GM19025 (cell line): ENCODE results near the gene PBX1.

ENCODE experiments used
- ATAC-seq: cut with Tn5 transposase; IDR thresholded peaks from one replicate; pipeline ENCODE4 v1.9.1; 2021; ENCODE audit warnings: mild to moderate bottlenecking, low read depth, moderate library complexity; ENCODE audit not compliant: unreplicated experiment

Gene PBX1

DNA sequence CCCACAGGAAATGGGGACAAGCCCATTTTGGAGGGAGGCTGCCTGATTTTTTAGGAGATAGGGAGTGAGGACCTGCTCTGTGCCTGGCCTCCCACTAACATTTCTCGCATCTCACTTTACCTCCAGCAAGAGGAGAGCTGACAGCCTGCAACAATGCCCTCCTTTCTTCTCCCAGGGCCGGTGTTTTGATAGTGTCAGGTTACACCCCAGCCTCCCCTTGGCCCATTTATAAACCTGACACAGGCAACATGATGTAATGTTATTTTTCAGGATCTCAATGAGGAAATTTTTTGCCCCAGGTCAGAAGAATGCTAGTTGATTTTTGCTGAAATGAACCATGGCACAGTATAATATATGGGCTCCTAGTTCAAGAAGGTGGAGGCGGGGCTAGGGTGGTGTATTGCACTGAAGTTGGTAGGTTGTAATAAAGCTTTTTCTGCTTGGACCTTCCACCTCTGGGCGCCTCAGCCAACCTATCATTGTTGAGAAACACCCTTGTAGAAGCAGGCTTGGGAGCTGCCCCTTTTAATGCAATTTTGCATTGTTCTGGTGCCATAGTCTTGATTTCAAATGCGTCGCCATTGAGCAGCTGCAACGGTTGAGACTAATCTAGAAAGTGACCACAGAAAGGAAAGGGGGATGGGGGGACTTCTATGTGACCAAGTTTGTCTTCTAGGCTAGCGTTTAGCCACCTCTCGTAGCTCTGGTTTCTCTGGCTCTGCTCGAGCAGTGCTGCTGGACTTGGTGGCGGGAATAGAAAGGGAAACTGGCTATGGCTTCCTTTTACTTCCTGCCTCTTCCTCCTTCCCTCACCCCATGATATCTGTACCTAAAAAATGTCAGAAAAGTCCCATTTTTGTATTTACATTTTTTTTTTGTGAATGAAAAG is 53.0 kb downstream of the PBX1 start:
- ATAC-seq, result no peak

DNA sequence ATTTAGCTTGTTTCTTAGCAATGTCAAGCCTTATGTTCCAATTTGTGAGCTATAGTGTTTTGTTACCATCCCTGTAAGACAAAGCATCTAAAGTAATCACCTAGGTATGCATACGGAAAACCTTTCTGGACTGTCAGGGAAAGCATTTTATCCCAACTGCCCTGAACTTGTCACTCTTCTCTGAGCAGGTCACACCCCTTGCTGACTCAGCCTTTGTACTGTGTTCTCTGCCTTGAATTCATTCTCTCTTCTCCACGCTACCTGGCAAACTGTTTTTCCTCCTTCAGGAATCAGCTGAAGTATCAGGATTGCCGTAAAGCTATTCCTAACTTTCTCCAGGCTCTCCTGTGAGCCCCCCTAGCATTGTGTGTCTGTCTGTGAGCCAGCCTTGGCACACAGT is 54.2 kb downstream of the PBX1 start:
- no peak for ATAC-seq

DNA sequence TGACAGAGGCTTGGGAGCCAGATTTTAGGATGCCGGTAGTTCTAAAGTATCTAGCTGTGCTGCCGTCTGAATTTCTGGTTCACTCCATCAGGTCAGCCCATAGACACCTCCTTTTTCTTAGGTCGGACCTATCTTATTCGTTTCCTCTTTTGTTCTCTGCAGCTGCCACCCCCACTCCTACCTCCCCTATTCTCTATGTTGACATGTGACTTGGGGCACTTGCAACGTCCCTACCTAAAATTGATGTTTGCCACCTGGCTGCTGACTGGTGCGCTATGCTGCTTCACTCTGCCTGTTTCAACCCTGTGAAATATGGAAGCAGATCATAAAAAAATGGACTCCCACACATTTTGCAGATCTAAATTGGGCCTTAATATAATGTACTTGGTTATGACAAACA is 55.3 kb downstream of the PBX1 start:
- ATAC-seq, result no peak

DNA sequence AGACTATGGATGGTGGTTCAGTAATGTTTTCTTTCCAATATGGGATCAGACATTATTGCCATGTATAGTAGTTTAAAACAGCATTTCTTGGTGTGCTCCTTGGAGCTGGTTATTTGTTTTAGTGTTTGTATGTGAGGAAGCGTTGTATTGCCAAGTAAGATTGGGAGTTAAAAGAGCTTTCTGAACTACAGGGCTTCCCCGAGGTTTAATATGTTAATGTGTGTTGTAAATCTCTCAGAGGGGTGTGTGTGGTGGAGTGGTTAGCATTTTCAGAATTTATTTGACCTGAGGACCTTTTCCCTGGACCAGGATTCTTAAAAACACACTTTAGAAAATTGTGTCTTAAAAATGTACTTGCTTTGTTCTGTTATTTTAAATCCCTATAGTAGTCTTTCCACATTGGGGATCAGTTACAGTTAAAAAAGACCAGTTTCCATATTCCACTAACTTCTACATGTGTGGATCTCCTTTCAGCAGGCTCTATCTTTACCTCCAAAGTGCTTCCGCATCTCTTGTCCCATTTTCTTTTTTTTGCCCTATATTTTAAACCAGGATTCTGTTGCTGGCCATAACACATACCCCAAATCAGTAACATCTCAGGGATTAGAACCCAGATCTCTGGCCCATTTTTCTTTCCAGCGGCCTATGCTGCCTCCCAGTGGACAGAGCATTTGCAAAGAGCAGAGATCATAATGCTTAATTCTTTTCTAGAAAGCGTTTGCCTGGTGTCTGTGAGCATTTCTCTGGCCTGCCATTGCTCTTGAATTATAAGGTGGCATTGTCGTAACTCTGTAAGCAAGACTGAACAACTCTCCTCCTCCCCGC is 58.6 kb downstream of the PBX1 start:
- ATAC-seq, result no peak

DNA sequence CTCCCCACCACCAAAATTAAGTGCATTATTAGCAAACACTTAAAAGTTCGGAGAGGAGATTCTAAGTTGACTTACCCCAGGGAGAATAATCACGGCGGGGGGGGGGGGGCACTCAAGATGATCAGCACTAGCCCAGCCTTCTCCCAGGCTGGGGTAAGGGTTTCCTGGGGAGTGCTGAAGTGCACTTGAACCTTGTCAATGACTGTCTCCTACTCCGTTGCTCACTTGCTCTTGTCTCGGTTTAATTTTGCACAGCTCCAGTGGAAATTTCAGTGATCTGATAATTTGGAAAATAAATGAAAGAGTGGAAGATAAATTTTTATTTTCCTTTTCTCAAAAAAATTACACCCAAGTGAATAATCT is 59.2 kb downstream of the PBX1 start:
- no peak for ATAC-seq

DNA sequence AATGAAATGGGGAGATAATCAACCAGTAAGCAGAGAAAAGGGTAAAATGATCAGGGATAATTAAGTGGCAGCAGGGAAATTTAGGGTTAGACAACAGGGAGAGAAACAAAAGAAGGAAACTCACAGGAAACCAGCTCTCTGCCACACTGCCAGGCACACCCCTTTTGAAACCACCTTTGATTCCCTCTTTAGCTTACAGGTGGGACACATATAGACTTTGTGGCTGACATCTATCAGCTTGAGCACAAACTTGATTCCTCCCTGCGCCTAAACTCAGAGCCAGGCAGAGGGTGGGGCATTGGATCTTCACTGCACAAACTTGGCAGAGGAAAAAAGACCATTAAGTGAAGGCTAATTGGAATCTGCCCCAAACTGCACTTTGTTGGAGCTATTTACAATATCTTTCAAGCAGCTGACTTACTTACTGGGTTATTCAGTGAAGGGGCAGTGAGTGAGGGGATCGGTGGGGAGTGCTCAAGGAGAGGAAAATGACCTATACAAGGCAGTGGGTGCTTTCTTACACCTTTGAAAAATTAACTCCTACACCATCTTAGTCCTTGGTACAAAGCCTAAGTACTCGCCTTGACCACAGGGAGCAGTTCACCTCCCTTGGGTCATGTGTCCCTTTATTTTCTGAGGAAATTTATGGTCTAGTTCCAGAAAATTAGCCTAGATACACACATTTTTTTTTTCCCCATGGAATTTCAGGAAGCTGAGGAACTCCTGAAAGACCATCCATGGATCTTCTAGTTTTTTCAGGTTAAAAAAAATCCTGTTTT is 60.2 kb downstream of the PBX1 start:
- ATAC-seq, result no peak

DNA sequence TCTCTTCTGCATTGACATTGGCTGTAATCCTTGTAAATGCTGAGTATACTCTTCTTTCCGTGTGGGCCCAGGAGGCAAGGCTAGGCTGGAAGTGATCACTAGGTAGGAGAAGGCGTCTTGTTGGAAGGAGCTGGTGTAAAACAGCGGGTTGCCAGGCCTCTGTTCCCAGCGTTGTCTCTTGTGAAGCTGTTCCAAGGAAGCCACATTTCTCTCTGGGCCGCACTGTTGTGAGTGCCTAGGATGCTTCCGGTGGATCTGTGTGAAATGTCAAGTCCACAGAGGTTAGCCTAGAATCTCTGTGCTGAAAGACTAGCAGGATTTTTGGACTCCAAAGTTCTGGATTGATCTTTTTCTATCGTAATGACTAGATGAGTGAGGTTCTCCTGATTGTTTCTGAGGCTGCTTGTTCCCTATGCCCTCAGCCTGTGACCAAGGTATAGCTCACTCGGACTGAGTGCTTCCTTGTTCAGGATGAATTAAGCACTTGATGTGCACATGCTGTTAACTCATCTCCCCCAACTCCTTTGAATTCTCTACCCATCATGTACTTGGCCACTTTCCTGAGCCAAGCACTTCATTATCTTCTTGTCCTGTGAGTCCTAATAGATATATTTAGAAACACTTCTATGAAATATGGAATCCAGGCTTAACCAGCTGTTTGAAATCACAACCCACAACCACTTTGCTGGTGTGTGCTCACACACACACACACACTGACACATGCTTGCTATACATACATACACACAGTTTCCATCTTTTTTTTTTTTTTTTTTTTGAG is 63.3 kb downstream of the PBX1 start:
- no peak for ATAC-seq

DNA sequence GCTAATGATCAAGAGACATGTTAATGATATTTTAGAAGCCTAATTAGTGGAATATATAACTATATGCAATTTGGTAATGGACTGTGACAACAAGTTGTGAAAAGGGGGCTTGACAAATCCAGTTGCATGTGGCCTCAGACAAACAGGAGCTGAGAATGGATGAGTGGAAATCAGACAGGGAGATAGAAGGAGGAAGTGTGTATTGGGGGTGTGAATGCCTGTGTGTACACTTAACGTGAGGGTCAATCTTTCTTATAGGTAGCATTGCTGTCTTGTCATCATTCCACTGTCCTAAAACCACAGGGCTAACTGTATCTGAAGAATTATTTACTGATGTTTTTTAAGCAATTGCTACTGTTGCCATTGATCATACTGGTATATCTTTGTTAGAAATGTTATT is 64.8 kb downstream of the PBX1 start:
- no peak for ATAC-seq

DNA sequence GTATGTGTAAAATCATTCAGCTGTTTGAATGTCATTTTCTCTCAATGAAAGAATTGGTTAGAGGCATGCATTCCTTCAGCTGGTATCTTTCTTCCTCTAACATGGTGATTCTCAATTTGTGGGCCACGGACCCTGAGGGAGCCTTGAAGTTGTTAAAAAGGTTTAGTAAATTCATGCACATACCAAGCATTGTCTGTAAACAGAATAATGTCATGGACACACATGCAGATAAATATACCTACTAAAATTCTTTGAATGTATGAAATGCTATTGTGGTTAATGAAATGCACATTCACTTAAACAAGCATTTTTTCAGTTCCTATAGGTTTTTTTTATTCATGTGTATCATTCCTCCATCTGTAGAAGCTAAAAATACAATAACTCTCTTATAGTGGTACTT is 65.4 kb downstream of the PBX1 start:
- ATAC-seq, result no peak

DNA sequence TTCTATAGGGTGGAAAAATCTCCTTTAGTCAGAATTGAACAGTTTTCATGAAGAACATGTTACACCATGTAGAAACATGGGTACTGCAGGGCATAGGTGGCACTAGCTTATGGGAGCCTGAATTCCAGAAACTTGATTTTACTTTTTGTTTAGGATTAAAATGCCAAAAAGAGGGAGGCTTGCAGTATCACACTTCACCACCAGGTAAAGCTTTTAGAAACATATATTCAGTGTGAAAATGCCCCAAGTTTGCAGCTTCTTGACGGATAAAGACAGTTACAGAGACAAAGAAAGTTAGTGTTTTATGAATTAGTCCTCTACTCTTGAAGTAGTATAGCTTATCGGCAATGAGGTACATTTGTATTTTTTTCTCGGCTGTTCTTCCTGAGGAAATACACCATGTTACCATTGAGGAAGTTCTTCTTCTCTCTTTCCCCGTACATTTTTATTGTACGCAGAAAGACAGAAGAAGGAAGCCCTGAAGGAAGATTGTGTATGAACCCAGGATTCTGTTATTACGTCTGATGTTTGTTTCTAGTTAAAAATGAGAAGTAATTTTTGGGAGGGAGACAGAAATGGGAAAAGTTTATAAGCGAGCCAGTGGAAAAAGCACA is 66.1 kb downstream of the PBX1 start:
- no peak for ATAC-seq

DNA sequence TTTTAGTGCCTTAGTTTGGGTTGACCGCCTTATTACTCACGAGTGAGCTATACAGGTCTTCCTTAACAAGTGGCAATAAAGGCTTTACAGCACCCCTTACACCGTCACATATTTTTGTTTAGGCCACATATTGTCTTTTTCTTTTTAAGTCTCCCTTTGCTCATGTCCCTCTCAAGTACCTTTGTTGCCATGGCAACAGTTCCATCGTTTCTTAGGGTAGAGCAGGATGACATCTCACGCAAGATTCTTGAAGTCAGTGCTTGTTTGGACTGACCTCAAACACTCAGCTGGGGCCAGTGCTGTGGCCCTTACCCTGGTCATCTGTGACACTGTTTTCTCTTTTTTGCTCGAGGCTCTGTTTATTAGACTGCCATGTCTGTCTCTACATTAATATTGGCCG is 69.8 kb downstream of the PBX1 start:
- no peak for ATAC-seq

DNA sequence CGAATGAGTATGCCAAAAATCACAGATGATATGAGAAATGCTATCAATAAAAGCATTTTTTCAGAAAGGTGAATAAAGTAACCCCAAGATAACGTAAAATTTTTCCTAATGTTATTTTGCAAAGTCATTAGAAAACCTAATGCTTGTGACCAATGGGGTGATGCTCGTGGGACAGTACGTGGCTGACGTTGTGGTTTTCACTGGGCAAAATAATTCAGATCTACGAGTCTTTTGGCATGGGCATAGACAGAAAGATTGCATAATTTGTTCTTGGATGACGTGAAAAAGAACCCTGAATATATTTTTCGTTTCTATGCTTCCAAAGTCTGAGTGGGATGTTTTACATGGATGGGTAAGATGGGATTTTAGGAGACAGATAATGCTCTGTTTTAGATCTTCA is 71.0 kb downstream of the PBX1 start:
- no peak for ATAC-seq

DNA sequence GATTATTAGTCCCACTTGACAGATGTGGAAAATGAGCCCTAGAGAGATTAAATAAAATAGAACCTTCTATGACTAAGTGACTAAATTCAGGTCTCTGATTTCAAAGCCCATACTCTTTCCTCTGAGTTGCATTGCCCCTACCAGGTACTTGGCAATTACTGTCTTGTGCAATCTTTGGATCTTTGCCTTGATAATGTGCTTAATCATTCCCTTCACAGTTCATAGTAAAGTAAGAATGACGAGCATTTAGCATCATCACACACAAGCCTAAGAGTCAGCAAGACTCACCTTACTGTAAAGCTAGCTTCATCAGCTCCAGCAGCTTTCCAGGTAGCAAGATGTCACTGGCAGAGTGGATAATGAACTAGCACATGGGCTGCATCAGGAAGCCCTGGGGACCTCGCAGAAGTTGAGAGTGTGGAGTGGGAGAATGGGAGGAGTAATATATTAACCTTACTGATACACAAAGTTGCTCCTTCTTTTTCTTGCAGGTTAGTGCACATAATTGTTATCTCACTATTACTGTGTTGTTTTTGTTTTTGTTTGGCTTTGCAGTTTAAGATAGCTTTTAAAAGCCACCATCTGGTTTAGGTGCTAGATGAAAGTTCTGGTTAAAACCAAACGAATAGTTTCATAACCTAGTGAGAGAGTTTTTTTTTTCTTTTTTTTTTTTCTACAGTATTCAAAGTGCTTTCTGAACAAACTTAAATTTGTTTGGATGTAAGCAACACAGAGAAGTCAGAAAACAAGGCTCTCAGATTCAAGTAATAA is 71.8 kb downstream of the PBX1 start:
- no peak for ATAC-seq

DNA sequence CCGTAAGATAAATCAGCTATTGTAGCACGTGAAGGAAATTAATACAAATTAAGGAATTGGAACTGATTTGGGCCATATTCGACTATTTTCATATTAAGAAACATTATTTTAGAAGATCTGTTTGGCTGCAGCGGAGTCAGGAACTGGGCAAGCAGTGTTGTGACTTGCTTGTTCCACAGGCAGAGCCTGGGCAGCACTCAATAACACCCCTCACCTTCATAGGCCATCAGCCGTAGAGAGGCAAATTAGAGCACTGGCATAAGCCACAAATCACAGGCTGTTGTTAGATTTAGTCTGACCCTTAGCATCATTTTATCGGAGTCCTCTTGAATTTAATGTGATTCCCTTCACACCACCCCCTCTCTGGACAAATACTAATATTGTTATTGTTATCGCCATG is 72.8 kb downstream of the PBX1 start:
- ATAC-seq, result no peak

DNA sequence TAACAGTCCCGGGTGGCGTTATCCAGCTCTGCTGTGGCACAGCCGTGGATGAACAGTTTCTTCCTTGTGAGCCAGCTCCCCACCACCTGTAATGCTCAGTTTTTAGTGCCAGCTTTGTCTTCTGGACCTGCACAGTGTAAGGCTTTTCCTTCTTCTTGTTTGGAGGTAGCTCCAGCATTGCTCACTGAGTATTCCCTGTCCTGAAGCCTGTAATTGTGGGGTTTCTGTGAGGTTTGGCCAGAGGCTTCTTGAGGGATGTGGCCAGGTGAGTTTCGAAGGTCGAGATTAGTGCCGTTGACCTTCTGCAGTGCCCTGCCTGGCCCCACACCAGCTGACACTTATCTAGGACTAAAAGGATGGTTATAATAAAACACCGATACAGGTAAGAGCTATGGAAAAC is 75.0 kb downstream of the PBX1 start:
- ATAC-seq, result no peak

DNA sequence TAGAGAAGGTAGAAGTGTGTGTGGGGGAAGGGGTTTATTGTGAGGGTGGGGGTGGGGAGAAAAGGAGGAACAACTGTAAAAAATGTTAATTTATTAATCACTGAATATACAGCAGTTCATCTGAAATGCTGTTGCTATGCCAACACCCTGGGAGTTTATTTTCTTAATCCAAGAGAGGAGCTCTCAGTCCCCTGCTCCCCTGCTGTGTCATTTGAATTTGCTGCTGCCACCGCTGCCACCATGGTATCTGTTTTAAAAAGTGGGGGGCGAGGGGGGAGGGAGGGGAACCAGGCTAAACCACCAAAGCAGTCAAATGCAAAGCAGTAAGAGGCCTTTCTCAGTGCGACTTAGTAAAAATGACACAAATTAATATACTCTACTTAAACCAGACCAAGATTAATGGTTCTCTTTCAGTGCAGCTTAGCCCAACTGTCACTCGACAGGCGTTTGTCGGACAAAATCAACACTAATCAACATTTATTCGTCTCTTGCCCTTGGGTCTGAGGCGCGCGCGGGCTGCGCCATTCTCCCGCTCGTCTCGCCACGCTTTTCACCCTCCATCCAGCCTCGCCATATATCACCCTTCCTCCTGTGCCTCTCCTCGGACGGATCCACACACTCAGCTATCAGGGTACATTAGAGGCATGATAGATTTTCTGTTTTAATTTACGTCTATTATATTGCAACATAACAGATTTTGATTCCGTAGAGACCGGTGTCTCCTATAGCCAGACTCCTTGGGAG is 76.2 kb downstream of the PBX1 start:
- no peak for ATAC-seq

DNA sequence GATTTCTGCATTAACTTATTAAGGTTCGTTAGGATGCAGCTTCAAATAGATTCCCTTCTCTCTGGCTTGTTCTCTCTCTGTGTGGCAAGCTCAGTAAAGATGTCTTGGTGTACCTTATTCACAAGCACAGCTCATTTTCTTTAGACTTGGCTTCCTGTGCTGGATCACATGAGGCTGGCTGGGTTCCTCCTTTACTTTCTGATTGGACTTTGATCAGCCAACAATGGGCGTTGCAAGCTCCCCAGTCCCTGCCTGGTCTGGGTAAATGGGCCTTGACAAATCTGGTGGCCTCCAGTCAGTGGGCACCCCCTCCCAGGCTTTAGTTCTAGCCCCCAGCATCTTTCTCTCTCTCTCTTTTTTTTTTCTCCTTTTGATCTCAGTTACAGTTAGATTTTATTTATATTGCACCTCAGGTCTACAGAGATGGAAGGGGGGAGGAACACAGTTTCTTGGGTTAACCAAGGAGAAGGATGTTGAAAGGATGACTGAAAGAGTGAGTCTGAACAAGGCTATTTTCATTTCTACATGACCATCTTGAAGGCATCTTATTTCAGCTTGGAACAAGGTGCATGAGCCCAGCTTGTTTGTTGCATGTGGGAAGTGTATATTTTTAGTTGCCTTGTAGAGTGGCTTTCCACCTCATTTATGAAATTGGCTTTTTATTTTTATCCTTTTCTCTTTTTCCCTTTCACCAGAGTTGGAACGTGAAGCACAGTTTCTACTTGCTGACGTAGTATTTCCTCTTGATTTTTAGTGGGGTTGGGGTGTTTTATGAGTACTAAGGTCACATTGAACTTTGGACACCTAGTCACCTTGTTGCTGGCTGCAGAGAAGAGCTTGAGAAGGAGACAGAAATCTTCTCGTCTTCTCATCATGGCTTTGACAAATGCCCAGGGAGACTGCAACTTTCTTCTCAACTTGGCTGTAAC is 77.1 kb downstream of the PBX1 start:
- no peak for ATAC-seq
